ENCODE data around the gene HDDC3.

DNA sequence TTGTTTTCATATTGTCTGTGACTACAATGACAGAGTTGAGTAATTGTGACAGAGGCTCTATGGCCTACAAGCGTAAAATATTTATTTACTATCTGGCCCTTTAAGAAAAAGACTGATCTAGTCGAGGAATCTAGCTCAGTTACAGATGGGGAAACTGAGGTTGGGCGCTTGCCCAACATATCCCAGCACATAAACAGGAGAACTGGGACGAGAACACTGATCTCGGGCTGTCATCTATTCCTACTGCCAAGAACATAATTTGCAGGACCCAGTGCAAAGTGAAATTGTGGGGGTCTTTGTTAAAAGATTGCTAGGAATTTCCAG, 46.1 kb downstream of the HDDC3 start:
- TF ChIP-seq, protein P1, sequence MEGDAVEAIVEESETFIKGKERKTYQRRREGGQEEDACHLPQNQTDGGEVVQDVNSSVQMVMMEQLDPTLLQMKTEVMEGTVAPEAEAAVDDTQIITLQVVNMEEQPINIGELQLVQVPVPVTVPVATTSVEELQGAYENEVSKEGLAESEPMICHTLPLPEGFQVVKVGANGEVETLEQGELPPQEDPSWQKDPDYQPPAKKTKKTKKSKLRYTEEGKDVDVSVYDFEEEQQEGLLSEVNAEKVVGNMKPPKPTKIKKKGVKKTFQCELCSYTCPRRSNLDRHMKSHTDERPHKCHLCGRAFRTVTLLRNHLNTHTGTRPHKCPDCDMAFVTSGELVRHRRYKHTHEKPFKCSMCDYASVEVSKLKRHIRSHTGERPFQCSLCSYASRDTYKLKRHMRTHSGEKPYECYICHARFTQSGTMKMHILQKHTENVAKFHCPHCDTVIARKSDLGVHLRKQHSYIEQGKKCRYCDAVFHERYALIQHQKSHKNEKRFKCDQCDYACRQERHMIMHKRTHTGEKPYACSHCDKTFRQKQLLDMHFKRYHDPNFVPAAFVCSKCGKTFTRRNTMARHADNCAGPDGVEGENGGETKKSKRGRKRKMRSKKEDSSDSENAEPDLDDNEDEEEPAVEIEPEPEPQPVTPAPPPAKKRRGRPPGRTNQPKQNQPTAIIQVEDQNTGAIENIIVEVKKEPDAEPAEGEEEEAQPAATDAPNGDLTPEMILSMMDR (IDR thresholded peaks at IDR 0.05; ENCODE audit: insufficient read depth, low read depth, low read length) = no peak
- TF ChIP-seq EZH2 (IDR thresholded peaks at IDR 0.05; ENCODE audit: insufficient read depth, low read length) = no peak
